Measurements from ENCODE around the gene SPAG17.

Gene SPAG17

GRCh38 chr1:118023199-118023598, 161.8 kb downstream of the SPAG17 start:
- Mint-ChIP-seq H3K27me3 (peaks cover 38% of the 10 kb centered on the region), H3K27ac (ENCODE audit: low read depth) (no peak overlapping the region), H3K9me3 (no peaks in the 10 kb centered on the region), H3K4me1 (no peaks in the 10 kb centered on the region), H3K4me3 (no peak overlapping the region), H3K36me3 (ENCODE audit: insufficient read depth) (no peaks in the 10 kb centered on the region)
- no peak for DNase-seq (ENCODE audit: low spot score in 2 of 2)
- no peak for ATAC-seq (replicated peaks; ENCODE audit: extremely low read depth, poor library complexity, severe bottlenecking)

GRCh38 chr1:118021668-118022067, 163.4 kb downstream of the SPAG17 start:
- Mint-ChIP-seq H3K4me1 (no peaks in the 10 kb centered on the region), H3K27ac (ENCODE audit: low read depth) (no peak overlapping the region), H3K36me3 (ENCODE audit: insufficient read depth) (no peaks in the 10 kb centered on the region), H3K9me3 (no peaks in the 10 kb centered on the region), H3K27me3 (peaks cover 44% of the 10 kb centered on the region), H3K4me3 (no peak overlapping the region)
- ATAC-seq (replicated peaks; ENCODE audit: extremely low read depth, poor library complexity, severe bottlenecking) (no peak), DNase-seq (ENCODE audit: low spot score in 2 of 2) (no peak)

- no peaks in the 10 kb centered on the region for H3K36me3 Mint-ChIP-seq (ENCODE audit: insufficient read depth)
- no peak for DNase-seq (ENCODE audit: low spot score in 2 of 2)
- H3K4me3 Mint-ChIP-seq: no peak overlapping the region
- H3K27me3 Mint-ChIP-seq: peaks cover 45% of the 10 kb centered on the region
- no peak for ATAC-seq (replicated peaks; ENCODE audit: extremely low read depth, poor library complexity, severe bottlenecking)
- H3K27ac Mint-ChIP-seq (ENCODE audit: low read depth): no peak overlapping the region
- H3K9me3 Mint-ChIP-seq: no peaks in the 10 kb centered on the region
- H3K4me1 Mint-ChIP-seq: no peaks in the 10 kb centered on the region
Measured at GRCh38 chr1:118018060-118018459, 167.0 kb downstream of the SPAG17 start.

- H3K27ac Mint-ChIP-seq (ENCODE audit: low read depth): no peak overlapping the region
- H3K4me1 Mint-ChIP-seq: no peaks in the 10 kb centered on the region
- ATAC-seq (replicated peaks; ENCODE audit: extremely low read depth, poor library complexity, severe bottlenecking) (no peak), DNase-seq (ENCODE audit: low spot score in 2 of 2) (no peak)
- H3K36me3 Mint-ChIP-seq (ENCODE audit: insufficient read depth): no peaks in the 10 kb centered on the region
- H3K27me3 Mint-ChIP-seq: peaks cover 61% of the 10 kb centered on the region
- H3K4me3 Mint-ChIP-seq: no peak overlapping the region
- no peaks in the 10 kb centered on the region for H3K9me3 Mint-ChIP-seq
Measured at GRCh38 chr1:118013938-118014337, 171.1 kb downstream of the SPAG17 start.

- Mint-ChIP-seq H3K36me3 (ENCODE audit: insufficient read depth) (no peaks in the 10 kb centered on the region), H3K27me3 (peaks cover 61% of the 10 kb centered on the region), H3K4me3 (no peak overlapping the region), H3K9me3 (no peaks in the 10 kb centered on the region), H3K4me1 (no peaks in the 10 kb centered on the region), H3K27ac (ENCODE audit: low read depth) (no peak overlapping the region)
- ATAC-seq (replicated peaks; ENCODE audit: extremely low read depth, poor library complexity, severe bottlenecking): no peak
- DNase-seq (ENCODE audit: low spot score in 2 of 2): no peak
Measured at GRCh38 chr1:118013336-118013735, 171.7 kb downstream of the SPAG17 start.

GRCh38 chr1:118012515-118013124, 172.4 kb downstream of the SPAG17 start:
- Mint-ChIP-seq H3K4me3 (no peak overlapping the region), H3K27me3 (peaks cover 63% of the 10 kb centered on the region), H3K9me3 (no peaks in the 10 kb centered on the region), H3K4me1 (no peaks in the 10 kb centered on the region), H3K36me3 (ENCODE audit: insufficient read depth) (no peaks in the 10 kb centered on the region), H3K27ac (ENCODE audit: low read depth) (no peak overlapping the region)
- ATAC-seq (replicated peaks; ENCODE audit: extremely low read depth, poor library complexity, severe bottlenecking): no peak
- DNase-seq (ENCODE audit: low spot score in 2 of 2): no peak

GRCh38 chr1:118008011-118008410, 177.0 kb downstream of the SPAG17 start:
- peaks cover 61% of the 10 kb centered on the region for H3K27me3 Mint-ChIP-seq
- no peak for ATAC-seq (replicated peaks; ENCODE audit: extremely low read depth, poor library complexity, severe bottlenecking)
- peaks cover 8% of the 10 kb centered on the region for H3K9me3 Mint-ChIP-seq
- DNase-seq (ENCODE audit: low spot score in 2 of 2): no peak
- H3K27ac Mint-ChIP-seq (ENCODE audit: low read depth): no peak overlapping the region
- H3K4me1 Mint-ChIP-seq: no peaks in the 10 kb centered on the region
- no peaks in the 10 kb centered on the region for H3K36me3 Mint-ChIP-seq (ENCODE audit: insufficient read depth)
- H3K4me3 Mint-ChIP-seq: no peak overlapping the region

GRCh38 chr1:118007391-118007790, 177.6 kb downstream of the SPAG17 start:
- Mint-ChIP-seq H3K4me3 (no peak overlapping the region), H3K4me1 (no peaks in the 10 kb centered on the region), H3K27ac (ENCODE audit: low read depth) (no peak overlapping the region), H3K36me3 (ENCODE audit: insufficient read depth) (no peaks in the 10 kb centered on the region), H3K27me3 (peaks cover 67% of the 10 kb centered on the region), H3K9me3 (peaks cover 12% of the 10 kb centered on the region)
- DNase-seq (ENCODE audit: low spot score in 2 of 2): no peak
- ATAC-seq (replicated peaks; ENCODE audit: extremely low read depth, poor library complexity, severe bottlenecking): no peak

GRCh38 chr1:118004312-118004711, 180.7 kb downstream of the SPAG17 start:
- no peak overlapping the region for H3K4me3 Mint-ChIP-seq
- ATAC-seq (replicated peaks; ENCODE audit: extremely low read depth, poor library complexity, severe bottlenecking) (no peak), DNase-seq (ENCODE audit: low spot score in 2 of 2) (no peak)
- H3K9me3 Mint-ChIP-seq: peaks cover 19% of the 10 kb centered on the region
- H3K4me1 Mint-ChIP-seq: no peaks in the 10 kb centered on the region
- H3K27ac Mint-ChIP-seq (ENCODE audit: low read depth): no peak overlapping the region
- H3K27me3 Mint-ChIP-seq: peaks cover 72% of the 10 kb centered on the region
- no peaks in the 10 kb centered on the region for H3K36me3 Mint-ChIP-seq (ENCODE audit: insufficient read depth)

GRCh38 chr1:117985973-117986372, 199.1 kb downstream of the SPAG17 start:
- ATAC-seq (replicated peaks; ENCODE audit: extremely low read depth, poor library complexity, severe bottlenecking): no peak
- H3K27ac Mint-ChIP-seq (ENCODE audit: low read depth): no peak overlapping the region
- H3K4me1 Mint-ChIP-seq: no peaks in the 10 kb centered on the region
- no peak for DNase-seq (ENCODE audit: low spot score in 2 of 2)
- H3K36me3 Mint-ChIP-seq (ENCODE audit: insufficient read depth): no peaks in the 10 kb centered on the region
- H3K4me3 Mint-ChIP-seq: no peak overlapping the region
- peaks cover 47% of the 10 kb centered on the region for H3K27me3 Mint-ChIP-seq
- no peaks in the 10 kb centered on the region for H3K9me3 Mint-ChIP-seq

GRCh38 chr1:117985239-117985638, 199.8 kb downstream of the SPAG17 start:
- DNase-seq (ENCODE audit: low spot score in 2 of 2): no peak
- no peak overlapping the region for H3K4me3 Mint-ChIP-seq
- no peaks in the 10 kb centered on the region for H3K4me1 Mint-ChIP-seq
- H3K27ac Mint-ChIP-seq (ENCODE audit: low read depth): no peak overlapping the region
- no peak for ATAC-seq (replicated peaks; ENCODE audit: extremely low read depth, poor library complexity, severe bottlenecking)
- no peaks in the 10 kb centered on the region for H3K36me3 Mint-ChIP-seq (ENCODE audit: insufficient read depth)
- H3K27me3 Mint-ChIP-seq: peaks cover 47% of the 10 kb centered on the region
- H3K9me3 Mint-ChIP-seq: no peaks in the 10 kb centered on the region

- Mint-ChIP-seq H3K4me3 (no peak overlapping the region), H3K36me3 (ENCODE audit: insufficient read depth) (no peaks in the 10 kb centered on the region), H3K27ac (ENCODE audit: low read depth) (no peak overlapping the region), H3K4me1 (no peaks in the 10 kb centered on the region), H3K27me3 (peaks cover 38% of the 10 kb centered on the region), H3K9me3 (no peaks in the 10 kb centered on the region)
- ATAC-seq (replicated peaks; ENCODE audit: extremely low read depth, poor library complexity, severe bottlenecking) (no peak), DNase-seq (ENCODE audit: low spot score in 2 of 2) (no peak)
Measured at GRCh38 chr1:117981455-117982192, 203.4 kb downstream of the SPAG17 start.

GRCh38 chr1:117976381-117976780, 208.6 kb downstream of the SPAG17 start:
- H3K9me3 Mint-ChIP-seq: no peaks in the 10 kb centered on the region
- no peaks in the 10 kb centered on the region for H3K36me3 Mint-ChIP-seq (ENCODE audit: insufficient read depth)
- no peak for ATAC-seq (replicated peaks; ENCODE audit: extremely low read depth, poor library complexity, severe bottlenecking)
- H3K27me3 Mint-ChIP-seq: peaks cover 17% of the 10 kb centered on the region
- no peak overlapping the region for H3K27ac Mint-ChIP-seq (ENCODE audit: low read depth)
- H3K4me3 Mint-ChIP-seq: no peak overlapping the region
- DNase-seq (ENCODE audit: low spot score in 2 of 2): no peak
- H3K4me1 Mint-ChIP-seq: no peaks in the 10 kb centered on the region
